Activated CD4-positive, alpha-beta memory T cell treated with anti-CD3 and anti-CD28 coated beads, Interleukin-2, amount 10 ng/mL, durations not matched to agents 7 days and 5 days (primary cell): ENCODE data around the gene OSTM1. TPM values are rescaled to one million over a fixed set of nuclear protein-coding genes. Genes with fewer than 3 reads are reported as not detected.
"Not testable (repeated sequence)": the region's sequence is repeated elsewhere in the genome, so short reads cannot be mapped to it uniquely, and the experiment has no call there.

Source experiments
- CTCF ChIA-PET: fragments of 350-600 bp; sonication (Branson Sonifier 250); formaldehyde crosslinking; loops from one replicate; lab custom pipeline; 2021; ENCODE audit warnings: antibody characterized with exemption, inconsistent platforms; lab: Charles Lee
- POLR2A ChIA-PET: fragments of 350-600 bp; sonication (Branson Sonifier 250); formaldehyde crosslinking; loops from one replicate; lab custom pipeline; 2021; ENCODE audit warnings: antibody characterized with exemption; lab: Charles Lee
- DNase-seq: peaks from one replicate; pipeline ENCODE4 v3.0.0-alpha.2; 2020
- H3K27ac Mint-ChIP-seq: one replicate; pipeline ENCODE4 v1.8.0; 2021; ENCODE audit warnings: mild to moderate bottlenecking, mixed read lengths
- H3K27me3 Mint-ChIP-seq: one replicate; pipeline ENCODE4 v1.8.0; 2021; ENCODE audit warnings: mixed read lengths
- H3K36me3 Mint-ChIP-seq: one replicate; pipeline ENCODE4 v1.8.0; 2021; ENCODE audit warnings: low read depth, mixed read lengths
- H3K4me1 Mint-ChIP-seq: one replicate; pipeline ENCODE4 v1.8.0; 2021; ENCODE audit warnings: mixed read lengths
- H3K4me3 Mint-ChIP-seq: one replicate; pipeline ENCODE4 v1.8.0; 2021; ENCODE audit warnings: mild to moderate bottlenecking, mixed read lengths
- H3K9me3 Mint-ChIP-seq: one replicate; pipeline ENCODE4 v1.8.0; 2021; ENCODE audit warnings: mixed read lengths
- total RNA-seq, 2 experiments: library from RNA; stranded (reverse); gene quantifications; one replicate each; pipeline ENCODE4 v1.2.3, GENCODE V29; 2021

OSTM1 gene
- total RNA-seq, 2 experiments from 2014 or later: 41.4 to 43.3 TPM

DNA sequence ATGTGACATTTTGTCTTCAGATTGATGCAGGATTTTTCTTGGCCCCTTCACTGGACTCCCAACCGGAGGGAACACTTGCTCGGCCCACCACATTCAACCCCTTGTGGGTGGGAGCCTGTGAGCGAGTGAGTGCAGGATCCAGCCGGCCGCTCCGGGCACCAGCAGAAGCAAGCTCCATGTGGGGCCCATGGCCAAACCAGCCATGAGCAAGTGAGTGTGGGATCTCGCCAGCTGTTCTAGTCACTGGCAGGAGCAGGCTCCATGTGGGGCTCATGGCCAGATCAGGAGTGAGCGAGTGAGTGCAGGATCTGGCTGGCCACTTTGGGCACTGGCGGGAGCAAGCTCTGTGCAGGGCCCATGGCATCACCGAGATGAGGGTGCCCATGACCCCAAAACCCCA is 42.6 kb downstream of the OSTM1 start:
- no peak for DNase-seq
- Mint-ChIP-seq H3K27ac (no peak overlapping the region), H3K27me3 (no peaks in the 10 kb centered on the region), H3K36me3 (peaks cover 4% of the 10 kb centered on the region), H3K4me3 (no peak overlapping the region), H3K9me3 (no peaks in the 10 kb centered on the region), H3K4me1 (no peaks in the 10 kb centered on the region)
- ChIA-PET POLR2A (no interaction called here), CTCF (interaction anchor here (0.6 kb wide), 1 partner anchor 65 kb away, joined by 3 read pairs; no protein-coding TSS in a partner anchor)

DNA sequence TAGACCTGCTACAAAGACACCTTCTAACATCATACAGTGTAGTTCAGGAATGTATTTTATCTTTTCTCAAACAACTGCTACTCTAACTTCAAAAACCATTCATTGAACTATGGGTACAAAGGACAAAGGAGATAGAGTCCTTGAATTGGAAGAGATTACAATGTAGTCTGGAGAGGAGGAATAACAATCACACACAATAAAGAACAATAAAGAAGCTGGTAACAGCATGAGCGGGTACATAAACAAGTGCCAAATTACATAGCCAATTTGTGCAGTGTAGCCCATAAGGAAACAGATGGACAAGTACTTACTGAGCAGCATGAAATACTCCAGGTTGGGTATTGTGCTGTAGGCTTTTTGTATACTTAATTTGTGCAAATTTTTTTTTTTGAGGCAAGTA is 44.3 kb downstream of the OSTM1 start:
- no peaks in the 10 kb centered on the region for H3K9me3 Mint-ChIP-seq
- POLR2A ChIA-PET: no interaction called here
- no peaks in the 10 kb centered on the region for H3K4me1 Mint-ChIP-seq
- no peak overlapping the region for H3K27ac Mint-ChIP-seq
- H3K4me3 Mint-ChIP-seq: no peak overlapping the region
- no peak for DNase-seq
- H3K27me3 Mint-ChIP-seq: no peaks in the 10 kb centered on the region
- H3K36me3 Mint-ChIP-seq: no peaks in the 10 kb centered on the region
- CTCF ChIA-PET: no interaction called here

DNA sequence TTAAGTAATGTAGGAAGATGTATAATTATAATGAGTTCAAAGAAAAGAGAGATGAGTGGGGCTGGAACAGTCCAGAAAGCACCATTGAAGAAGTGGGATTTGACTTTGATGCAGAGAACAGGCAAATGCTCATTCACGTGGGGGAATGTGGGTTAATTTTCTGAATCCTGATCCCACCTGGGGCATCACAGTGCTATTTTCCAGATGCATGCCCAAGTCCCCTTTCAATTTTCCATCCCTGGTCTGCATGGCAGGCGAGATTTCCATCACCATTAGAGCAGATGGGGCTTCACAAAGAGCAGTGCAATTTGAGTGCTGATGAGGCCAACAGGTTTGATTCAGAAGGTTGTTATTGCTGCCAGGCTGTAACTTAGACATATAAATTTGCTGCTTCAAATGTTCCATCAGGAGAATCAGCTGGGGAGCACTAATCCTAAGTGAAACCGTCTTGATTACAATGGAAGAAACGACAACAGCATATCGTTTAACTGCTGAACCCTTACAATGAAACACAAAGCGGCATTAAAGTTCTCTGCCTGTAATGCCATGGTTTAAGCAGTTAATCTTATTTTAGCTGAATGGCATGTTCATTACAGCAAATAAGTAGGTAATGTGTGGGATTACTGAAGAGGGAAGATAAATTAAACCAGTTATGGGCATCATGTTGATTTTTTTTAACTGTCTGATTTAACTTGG is 45.2 kb downstream of the OSTM1 start:
- H3K27me3 Mint-ChIP-seq: no peaks in the 10 kb centered on the region
- no peak overlapping the region for H3K4me3 Mint-ChIP-seq
- H3K27ac Mint-ChIP-seq: no peak overlapping the region
- CTCF ChIA-PET: no interaction called here
- no peak for DNase-seq
- no peaks in the 10 kb centered on the region for H3K36me3 Mint-ChIP-seq
- POLR2A ChIA-PET: no interaction called here
- no peaks in the 10 kb centered on the region for H3K4me1 Mint-ChIP-seq
- H3K9me3 Mint-ChIP-seq: no peaks in the 10 kb centered on the region

DNA sequence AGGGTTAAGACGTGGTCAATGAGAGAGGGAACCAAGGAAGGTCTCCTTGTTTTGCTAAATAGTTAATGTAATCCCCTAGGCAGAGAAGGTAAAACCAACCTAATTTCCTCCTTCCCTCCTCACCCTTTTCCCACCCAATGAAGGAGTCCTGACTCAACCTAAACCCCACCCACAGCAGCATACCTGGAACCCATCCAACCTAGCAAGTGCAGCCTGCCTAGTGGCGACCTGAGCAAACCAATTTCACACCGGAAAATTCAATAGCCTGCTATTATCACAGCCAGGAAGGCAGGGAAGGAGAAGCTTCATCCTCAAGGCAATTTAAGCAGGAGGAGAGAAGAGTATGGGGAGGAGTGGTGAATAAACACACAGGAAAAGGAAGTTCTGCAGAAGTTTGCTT is 46.9 kb downstream of the OSTM1 start:
- no peaks in the 10 kb centered on the region for H3K9me3 Mint-ChIP-seq
- H3K36me3 Mint-ChIP-seq: no peaks in the 10 kb centered on the region
- ChIA-PET POLR2A (no interaction called here), CTCF (interaction anchor here (0.6 to 0.7 kb wide), 2 partner anchors 17 to 47 kb away, joined by 3 read pairs; no protein-coding TSS in a partner anchor)
- H3K27me3 Mint-ChIP-seq: no peaks in the 10 kb centered on the region
- H3K4me1 Mint-ChIP-seq: no peaks in the 10 kb centered on the region
- H3K27ac Mint-ChIP-seq: no peak overlapping the region
- no peak overlapping the region for H3K4me3 Mint-ChIP-seq
- DNase-seq: no peak

DNA sequence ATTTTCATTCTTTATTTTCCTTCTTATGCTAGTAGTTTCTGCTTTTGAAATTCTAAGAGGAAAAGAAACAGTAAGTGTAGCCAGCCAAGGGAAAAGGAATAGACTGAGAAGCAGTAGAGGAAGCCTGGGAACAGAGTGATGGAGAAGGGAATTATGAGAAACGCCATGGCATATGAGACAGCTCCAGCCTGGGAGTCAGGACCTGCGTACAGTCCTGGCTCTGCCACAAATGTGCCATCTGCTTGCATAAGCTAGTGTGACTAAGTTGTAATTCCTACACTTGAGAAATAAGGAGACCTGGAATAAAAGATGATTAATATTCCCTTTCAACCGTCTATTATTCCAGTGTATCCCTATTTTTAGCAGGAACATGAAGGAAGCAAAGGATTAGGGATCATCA is 47.5 kb downstream of the OSTM1 start:
- H3K4me1 Mint-ChIP-seq: no peaks in the 10 kb centered on the region
- no peaks in the 10 kb centered on the region for H3K27me3 Mint-ChIP-seq
- H3K4me3 Mint-ChIP-seq: no peak overlapping the region
- ChIA-PET POLR2A (no interaction called here), CTCF (interaction anchor here (0.7 kb wide), 1 partner anchor 46 kb away, joined by 3 read pairs; no protein-coding TSS in a partner anchor)
- DNase-seq: no peak
- no peaks in the 10 kb centered on the region for H3K9me3 Mint-ChIP-seq
- H3K27ac Mint-ChIP-seq: no peak overlapping the region
- no peaks in the 10 kb centered on the region for H3K36me3 Mint-ChIP-seq

DNA sequence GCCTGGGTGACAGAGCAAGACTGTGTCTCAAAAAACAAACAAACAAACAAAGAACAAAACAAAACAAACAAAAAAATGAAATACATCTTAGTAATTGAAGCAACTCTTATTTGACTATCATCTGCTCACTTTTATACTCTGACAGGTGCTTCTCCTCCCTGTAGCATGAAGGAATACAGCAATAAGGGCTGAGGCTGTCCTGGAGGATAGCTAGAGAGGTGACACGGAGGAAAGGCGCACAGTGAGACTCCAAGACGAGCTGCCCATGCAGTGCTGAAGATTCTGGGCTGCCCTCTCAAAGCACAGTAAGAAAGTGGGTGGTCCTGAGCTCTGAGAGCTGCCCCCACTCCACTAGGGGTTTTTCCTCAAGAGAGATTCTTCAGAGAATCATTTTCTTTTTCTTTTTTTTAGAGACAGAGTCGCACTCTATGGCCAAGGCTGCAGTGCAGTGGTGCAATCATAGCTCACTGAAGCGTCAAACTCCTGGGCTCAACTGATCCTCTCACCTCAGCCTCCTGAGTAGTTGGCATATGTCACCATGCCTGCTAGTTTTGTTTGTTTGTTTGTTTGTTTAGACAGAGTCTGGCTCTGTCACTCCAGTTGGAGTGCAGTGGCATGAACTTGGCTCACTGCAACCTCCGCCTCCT is 50.0 kb downstream of the OSTM1 start:
- H3K36me3 Mint-ChIP-seq: no peaks in the 10 kb centered on the region
- no peak overlapping the region for H3K4me3 Mint-ChIP-seq
- no peaks in the 10 kb centered on the region for H3K4me1 Mint-ChIP-seq
- ChIA-PET CTCF (no interaction called here), POLR2A (no interaction called here)
- no peaks in the 10 kb centered on the region for H3K27me3 Mint-ChIP-seq
- H3K27ac Mint-ChIP-seq: no peak overlapping the region
- no peak for DNase-seq
- no peaks in the 10 kb centered on the region for H3K9me3 Mint-ChIP-seq

DNA sequence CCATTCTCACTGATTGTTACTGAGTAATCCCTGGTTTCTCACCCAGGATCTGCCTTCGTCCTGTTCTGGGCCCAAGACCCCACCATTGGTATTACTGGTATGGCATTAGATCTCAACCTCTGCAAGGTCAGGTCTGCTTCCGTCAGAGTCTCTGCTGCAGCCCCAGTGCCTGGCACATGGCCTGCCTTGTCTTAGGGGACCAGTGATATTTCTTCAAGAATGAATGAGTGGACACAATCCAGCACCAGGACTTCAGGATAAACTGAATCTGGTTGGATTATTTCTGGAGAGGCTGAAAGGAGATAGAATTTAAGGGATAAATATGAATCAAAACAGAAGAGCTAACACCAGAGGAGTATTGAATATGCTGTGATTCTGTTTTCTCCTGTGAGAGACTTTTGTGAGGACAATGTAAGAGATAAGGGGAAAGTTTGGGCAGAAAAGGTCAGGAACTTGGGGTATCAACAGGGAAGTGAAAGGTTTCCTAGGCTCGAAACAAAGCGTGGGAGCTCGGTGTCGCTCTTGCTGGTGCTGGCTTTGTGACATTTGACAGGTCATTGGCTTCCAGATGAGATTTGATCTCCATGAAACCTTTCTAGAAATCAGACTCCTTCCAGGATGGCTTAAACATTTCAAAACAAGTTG is 53.9 kb downstream of the OSTM1 start:
- ChIA-PET CTCF (no interaction called here), POLR2A (no interaction called here)
- Mint-ChIP-seq H3K27ac (no peak overlapping the region), H3K4me3 (no peak overlapping the region), H3K9me3 (peaks cover 7% of the 10 kb centered on the region), H3K27me3 (peaks cover 2% of the 10 kb centered on the region), H3K36me3 (no peaks in the 10 kb centered on the region), H3K4me1 (no peaks in the 10 kb centered on the region)
- no peak for DNase-seq

DNA sequence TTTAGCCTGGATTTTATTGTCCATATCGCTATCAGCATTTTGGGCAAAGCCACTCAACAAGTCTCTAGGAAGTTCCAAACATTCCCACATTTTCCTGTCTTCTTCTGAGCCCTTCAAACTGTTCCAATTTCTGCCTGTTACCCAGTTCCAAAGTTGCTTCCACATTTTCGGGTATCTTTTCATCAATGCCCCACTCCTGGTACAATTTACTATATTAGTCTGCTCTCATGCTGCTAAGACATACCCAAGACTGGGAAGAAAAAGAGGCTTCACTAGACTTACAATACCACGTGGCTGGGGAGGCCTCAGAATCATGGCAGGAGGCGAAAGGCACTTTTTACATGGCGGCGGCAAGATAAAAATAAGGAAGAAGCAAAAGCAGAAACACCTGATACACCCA is 58.3 kb downstream of the OSTM1 start:
- POLR2A ChIA-PET, H3K4me1 Mint-ChIP-seq, DNase-seq, H3K27ac Mint-ChIP-seq, CTCF ChIA-PET, H3K4me3 Mint-ChIP-seq, H3K9me3 Mint-ChIP-seq, H3K36me3 Mint-ChIP-seq, H3K27me3 Mint-ChIP-seq: not testable (repeated sequence)

DNA sequence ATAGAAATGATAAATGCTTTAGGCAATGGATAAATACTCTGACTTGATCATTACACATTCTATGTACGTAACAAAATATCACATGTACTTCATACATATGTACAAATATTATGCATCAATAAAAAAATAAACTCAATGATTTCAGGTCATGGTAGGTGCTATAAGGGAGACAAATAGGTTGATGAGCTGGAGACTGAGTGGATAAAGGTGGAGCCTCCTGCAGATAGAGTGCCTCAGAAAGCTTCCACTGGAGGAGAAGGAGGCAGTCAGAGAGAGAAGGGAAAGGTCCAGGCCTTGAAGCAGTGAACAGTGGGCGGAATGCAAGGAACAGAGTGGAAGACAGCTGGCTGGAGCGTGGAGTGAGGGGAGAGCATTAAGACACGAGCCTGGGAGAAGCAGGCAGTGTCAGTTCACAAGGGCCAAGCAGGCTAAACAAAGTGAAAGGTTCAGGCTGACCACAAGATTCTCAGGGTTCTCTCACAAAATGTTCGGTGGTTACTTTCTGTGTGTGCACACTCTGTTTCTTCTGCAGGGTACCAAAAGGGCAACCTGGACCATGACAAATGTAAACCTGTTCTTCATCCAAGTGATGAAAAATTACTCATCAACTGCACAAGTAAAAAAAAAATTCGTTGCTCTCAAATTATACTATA is 60.6 kb downstream of the OSTM1 start:
- no peak overlapping the region for H3K4me3 Mint-ChIP-seq
- ChIA-PET POLR2A (no interaction called here), CTCF (no interaction called here)
- H3K27ac Mint-ChIP-seq: no peak overlapping the region
- no peaks in the 10 kb centered on the region for H3K4me1 Mint-ChIP-seq
- H3K27me3 Mint-ChIP-seq: no peaks in the 10 kb centered on the region
- DNase-seq: no peak
- H3K9me3 Mint-ChIP-seq: peaks cover 18% of the 10 kb centered on the region
- peaks cover 4% of the 10 kb centered on the region for H3K36me3 Mint-ChIP-seq

DNA sequence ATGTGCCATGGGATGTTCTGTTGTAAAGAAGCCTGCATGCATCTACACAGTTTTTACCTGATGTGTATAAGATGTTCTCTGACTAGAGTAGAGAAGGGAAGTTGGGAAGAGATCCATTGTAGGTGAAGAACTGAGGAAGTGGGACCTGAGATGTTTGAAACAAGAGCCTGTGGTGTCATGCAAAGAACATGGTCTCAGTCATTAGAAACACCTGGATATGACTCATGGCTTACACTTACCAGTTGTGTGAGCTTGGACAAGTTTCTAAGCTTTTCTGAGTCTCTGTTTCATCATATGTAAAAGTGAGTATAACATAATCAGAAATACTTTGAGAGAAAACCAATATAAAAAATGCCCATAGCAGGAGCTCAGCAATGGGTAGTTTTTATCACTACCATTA is 64.6 kb downstream of the OSTM1 start:
- POLR2A ChIA-PET: no interaction called here
- Mint-ChIP-seq H3K36me3 (peaks cover 4% of the 10 kb centered on the region), H3K27me3 (no peaks in the 10 kb centered on the region), H3K27ac (no peak overlapping the region), H3K4me1 (no peaks in the 10 kb centered on the region), H3K9me3 (peaks cover 16% of the 10 kb centered on the region), H3K4me3 (no peak overlapping the region)
- DNase-seq: no peak
- CTCF ChIA-PET: interaction anchor here (0.7 kb wide), 1 partner anchor 18 kb away, joined by 3 read pairs; no protein-coding TSS in a partner anchor

DNA sequence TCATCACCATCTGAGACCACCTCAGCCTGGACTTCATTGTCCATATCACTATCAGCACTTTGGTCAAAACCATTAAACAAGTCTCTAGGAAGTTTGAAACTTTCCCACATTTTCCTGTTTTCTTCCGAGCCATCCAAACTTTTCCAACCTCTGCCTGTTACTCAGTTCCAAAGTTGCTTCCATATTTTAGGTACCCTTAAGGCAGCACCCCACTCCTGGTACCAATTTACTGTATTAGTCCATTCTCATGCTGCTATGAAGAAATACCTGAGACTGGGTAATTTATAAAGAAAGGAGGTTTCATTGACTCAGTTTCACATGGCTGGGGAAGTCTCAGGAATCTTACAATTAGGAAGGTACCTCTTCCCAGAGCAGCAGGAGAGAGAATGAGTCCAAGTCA is 65.3 kb downstream of the OSTM1 start:
- CTCF ChIA-PET, H3K4me3 Mint-ChIP-seq, H3K27ac Mint-ChIP-seq, H3K4me1 Mint-ChIP-seq, H3K36me3 Mint-ChIP-seq, H3K27me3 Mint-ChIP-seq, POLR2A ChIA-PET, DNase-seq: not testable (repeated sequence)
- H3K9me3 Mint-ChIP-seq: peaks cover 16% of the 10 kb centered on the region

DNA sequence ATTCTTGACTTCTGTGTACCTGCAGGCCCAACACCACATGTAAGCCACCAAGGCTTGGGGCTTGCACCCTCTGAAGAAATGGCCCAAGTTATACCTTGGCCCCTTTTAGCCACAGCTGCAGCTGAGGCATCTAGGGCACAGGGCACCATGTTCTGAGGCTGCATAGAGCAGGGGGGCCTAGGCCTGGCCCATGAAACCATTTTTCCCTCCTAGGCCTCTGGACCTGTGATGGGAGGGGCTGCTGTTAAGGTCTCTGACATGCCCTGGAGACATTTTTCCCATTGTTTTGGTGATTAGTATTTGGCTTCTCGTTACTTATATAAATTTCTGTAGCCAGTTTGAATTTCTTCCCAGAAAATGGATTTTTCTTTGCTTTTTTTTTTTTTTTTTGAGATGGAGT is 66.2 kb downstream of the OSTM1 start:
- H3K4me3 Mint-ChIP-seq: no peak overlapping the region
- peaks cover 4% of the 10 kb centered on the region for H3K36me3 Mint-ChIP-seq
- DNase-seq: no peak
- no peaks in the 10 kb centered on the region for H3K4me1 Mint-ChIP-seq
- H3K27ac Mint-ChIP-seq: no peak overlapping the region
- no peaks in the 10 kb centered on the region for H3K27me3 Mint-ChIP-seq
- ChIA-PET POLR2A (no interaction called here), CTCF (no interaction called here)
- H3K9me3 Mint-ChIP-seq: peaks cover 16% of the 10 kb centered on the region

DNA sequence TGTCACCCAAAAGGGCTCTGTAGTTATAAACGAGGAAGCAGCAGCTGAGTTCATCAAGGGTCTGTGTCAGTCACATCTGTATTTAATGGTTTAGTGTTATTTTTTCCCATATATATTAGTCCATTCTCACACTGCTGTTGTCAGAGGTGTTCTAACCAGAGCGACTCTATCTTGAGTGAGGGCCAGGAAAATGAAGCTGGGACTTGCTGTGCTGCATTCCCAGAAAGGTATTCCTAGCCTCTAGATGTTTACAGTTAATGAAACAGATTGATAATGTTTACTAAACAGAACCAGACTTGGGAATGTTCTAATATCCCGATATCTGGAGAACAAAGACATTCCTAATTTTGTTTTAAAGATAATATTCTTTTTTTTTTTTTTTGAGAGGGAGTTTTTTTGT is 68.6 kb downstream of the OSTM1 start:
- POLR2A ChIA-PET: no interaction called here
- Mint-ChIP-seq H3K9me3 (peaks cover 16% of the 10 kb centered on the region), H3K4me1 (no peaks in the 10 kb centered on the region), H3K4me3 (no peak overlapping the region), H3K36me3 (peaks cover 4% of the 10 kb centered on the region), H3K27me3 (peaks cover 5% of the 10 kb centered on the region), H3K27ac (no peak overlapping the region)
- CTCF ChIA-PET: no interaction called here
- no peak for DNase-seq
